ENCODE measurements around the gene GNAS-AS1. TPM values are rescaled to one million over a fixed set of nuclear protein-coding genes. Genes with fewer than 3 reads are reported as not detected.

Gene GNAS-AS1
- total and polyA plus RNA-seq, 2 experiments from 2014 or later, result 12.3 to 15.0 TPM

GRCh38 chr20:58807801-58808200 is 42.9 kb downstream of the GNAS-AS1 start:
- Mint-ChIP-seq H3K27me3 (ENCODE audit: insufficient read depth, low read depth, poor library complexity) (peaks cover 17% of the 10 kb centered on the region), H3K27ac (no peak overlapping the region), H3K9me3 (peaks cover 4% of the 10 kb centered on the region; the same call in 1 of the 3 replicates), H3K4me3 (no peak overlapping the region; the same call in 2 of the 3 replicates), H3K36me3 (ENCODE audit: low read depth) (no peaks in the 10 kb centered on the region), H3K4me1 (peaks cover 39% of the 10 kb centered on the region)
- TF ChIP-seq POLR2AphosphoS5 (IDR thresholded peaks at IDR 0.05; ENCODE audit: low read depth) (no peak), EZH2 (IDR thresholded peaks at IDR 0.05; ENCODE audit: low read depth, unreplicated experiment) (no peak), CREB1 (CRISPR knock-in tag; IDR thresholded peaks at IDR 0.05; ENCODE audit: low read depth) (no peak), REST (IDR thresholded peaks at IDR 0.05; ENCODE audit: unreplicated experiment) (no peak), ZNF331 (CRISPR knock-in tag; IDR thresholded peaks at IDR 0.05; ENCODE audit: low read depth) (no peak), ZNF462 (CRISPR knock-in tag; IDR thresholded peaks at IDR 0.05) (no peak), ETS1 (IDR thresholded peaks at IDR 0.05) (no peak), NANOG (IDR thresholded peaks at IDR 0.05; ENCODE audit: borderline replicate concordance) (no peak), EZH2phosphoT487 (IDR thresholded peaks at IDR 0.05; ENCODE audit: unreplicated experiment) (no peak), JUNB (IDR thresholded peaks at IDR 0.05; ENCODE audit: unreplicated experiment) (no peak), ZNF114 (CRISPR knock-in tag; IDR thresholded peaks at IDR 0.05) (no peak), CTCF (conservative IDR thresholded peaks at IDR 0.05; ENCODE audit: low read depth in 2 of 2) (no peak), STAT1 (IDR thresholded peaks at IDR 0.05; ENCODE audit: unreplicated experiment) (no peak)
- Histone ChIP-seq H3K27ac (ENCODE audit: low read depth) (no peak overlapping the region), H3K27me3 (ENCODE audit: insufficient read depth) (no peaks in the 10 kb centered on the region), H4K20me1 (replicated peaks; ENCODE audit: insufficient read depth) (no peaks in the 10 kb centered on the region), H2AFZ (no peak overlapping the region), H3K4me3 (no peak overlapping the region), H3K36me3 (ENCODE audit: insufficient read depth) (no peaks in the 10 kb centered on the region), H3K79me2 (replicated peaks; ENCODE audit: insufficient read depth) (no peaks in the 10 kb centered on the region), H3K4me1 (ENCODE audit: insufficient read depth) (peaks cover 18% of the 10 kb centered on the region), H3K4me2 (no peak overlapping the region), H3F3A (replicated peaks; ENCODE audit: low read depth) (no peaks in the 10 kb centered on the region), H3K9me2 (ENCODE audit: insufficient read depth) (peaks cover 11% of the 10 kb centered on the region; the same call in 1 of the 2 replicates)
- no peak for DNase-seq (ENCODE audit: low spot score)
- no peak for ATAC-seq
